ENCODE measurements around the gene ZNF652.

Gene ZNF652

DNA sequence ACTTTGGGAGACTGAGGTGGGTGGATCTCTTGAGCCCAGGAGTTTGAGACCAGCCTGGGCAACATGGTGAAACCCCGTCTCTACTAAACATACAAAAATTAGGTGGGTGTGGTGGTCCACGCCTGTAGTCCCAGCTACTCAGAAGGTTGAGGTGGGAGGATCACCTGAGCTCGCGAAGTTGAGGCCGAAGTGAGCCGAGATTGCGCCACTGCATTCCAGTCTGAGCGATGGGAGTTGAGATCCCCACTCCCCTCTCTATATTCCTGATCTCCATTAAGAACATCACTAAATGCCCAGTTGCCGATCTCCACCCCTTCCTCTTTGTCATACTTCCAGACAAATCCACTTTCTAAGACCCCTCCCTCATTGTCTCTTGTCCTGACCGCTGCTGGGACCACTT, 24.3 kb upstream of the ZNF652 start:
- H3K9me2 ChIP-seq (ENCODE audit: low read depth, low read length) = no peaks in the 10 kb centered on the region
- no peak overlapping the region for H2AFZ ChIP-seq (ENCODE audit: low read length)
- H3K27ac ChIP-seq (ENCODE audit: low read depth, low read length, poor library complexity, severe bottlenecking) = no peak overlapping the region
- H3K36me3 ChIP-seq (ENCODE audit: insufficient read depth, low read length) = no peaks in the 10 kb centered on the region
- no peaks in the 10 kb centered on the region for H3K27me3 ChIP-seq (ENCODE audit: insufficient read depth, low read length)
- H3K9me3 ChIP-seq (ENCODE audit: low read length) = no peaks in the 10 kb centered on the region
- TF ChIP-seq CTCF (IDR thresholded peaks at IDR 0.05; ENCODE audit: low read length) (no peak), EZH2 (IDR thresholded peaks at IDR 0.05; ENCODE audit: borderline replicate concordance, low read length) (no peak)
- peaks cover 40% of the 10 kb centered on the region for H3K4me1 ChIP-seq (ENCODE audit: insufficient read depth, low read length, severe bottlenecking)
- H3K9ac ChIP-seq (ENCODE audit: low read length) = no peak overlapping the region
- H3K79me2 ChIP-seq (ENCODE audit: insufficient read depth, low read length) = no peaks in the 10 kb centered on the region
- no peaks in the 10 kb centered on the region for H4K20me1 ChIP-seq (ENCODE audit: insufficient read depth, low read length)
- H3K4me2 ChIP-seq (ENCODE audit: low read length) = no peak overlapping the region
- no peak overlapping the region for H3K4me3 ChIP-seq (ENCODE audit: low read depth, low read length, poor library complexity, severe bottlenecking)
- no peaks in the 10 kb centered on the region for H3F3A ChIP-seq (ENCODE audit: insufficient read depth, low read length)

DNA sequence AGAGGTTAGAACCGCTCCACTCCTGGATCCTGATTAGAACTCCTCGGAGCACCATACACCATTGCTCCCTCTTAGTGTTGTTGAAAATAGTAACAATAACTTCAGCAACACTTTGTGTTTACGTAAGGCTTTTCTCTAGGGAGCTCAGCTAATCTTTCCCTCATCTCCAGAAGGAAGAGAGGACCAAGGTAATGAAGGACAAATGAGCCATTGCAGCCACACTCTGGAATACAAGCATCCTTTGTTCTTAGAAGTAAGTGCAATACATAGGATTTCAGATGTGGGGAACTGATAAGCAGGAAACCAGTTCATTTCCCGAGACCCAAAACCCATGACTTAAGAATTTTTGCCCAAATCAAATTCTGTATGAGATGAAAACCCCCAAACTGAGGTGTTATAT, 22.9 kb upstream of the ZNF652 start:
- no peak overlapping the region for H2AFZ ChIP-seq (ENCODE audit: low read length)
- no peaks in the 10 kb centered on the region; the same call in 1 of the 2 replicates for H3K36me3 ChIP-seq (ENCODE audit: insufficient read depth, low read length)
- H3K9ac ChIP-seq (ENCODE audit: low read length) = no peak overlapping the region
- H3F3A ChIP-seq (ENCODE audit: insufficient read depth, low read length) = no peaks in the 10 kb centered on the region
- no peaks in the 10 kb centered on the region for H4K20me1 ChIP-seq (ENCODE audit: insufficient read depth, low read length)
- H3K27me3 ChIP-seq (ENCODE audit: insufficient read depth, low read length) = no peaks in the 10 kb centered on the region
- H3K4me1 ChIP-seq (ENCODE audit: insufficient read depth, low read length, severe bottlenecking) = peaks cover 26% of the 10 kb centered on the region
- no peak for TF ChIP-seq CTCF (IDR thresholded peaks at IDR 0.05; ENCODE audit: low read length)
- no peak for TF ChIP-seq EZH2 (IDR thresholded peaks at IDR 0.05; ENCODE audit: borderline replicate concordance, low read length)
- no peaks in the 10 kb centered on the region for H3K79me2 ChIP-seq (ENCODE audit: insufficient read depth, low read length)
- no peaks in the 10 kb centered on the region for H3K9me2 ChIP-seq (ENCODE audit: low read depth, low read length)
- H3K4me2 ChIP-seq (ENCODE audit: low read length) = no peak overlapping the region
- 0 out of 2 replicates have a peak, but pooled peaks cover 2% of the 10 kb centered on the region for H3K9me3 ChIP-seq (ENCODE audit: low read length)
- no peak overlapping the region for H3K4me3 ChIP-seq (ENCODE audit: low read depth, low read length, poor library complexity, severe bottlenecking)
- no peak overlapping the region for H3K27ac ChIP-seq (ENCODE audit: low read depth, low read length, poor library complexity, severe bottlenecking)

GRCh38 chr17:49383060-49383459, 21.0 kb upstream of the ZNF652 start:
- Histone ChIP-seq H3K36me3 (ENCODE audit: insufficient read depth, low read length) (no peaks in the 10 kb centered on the region; the same call in 1 of the 2 replicates), H3K27ac (ENCODE audit: low read depth, low read length, poor library complexity, severe bottlenecking) (no peak overlapping the region), H4K20me1 (ENCODE audit: insufficient read depth, low read length) (no peaks in the 10 kb centered on the region), H3K9me2 (ENCODE audit: low read depth, low read length) (no peaks in the 10 kb centered on the region), H2AFZ (ENCODE audit: low read length) (no peak overlapping the region), H3F3A (ENCODE audit: insufficient read depth, low read length) (no peaks in the 10 kb centered on the region), H3K4me1 (ENCODE audit: insufficient read depth, low read length, severe bottlenecking) (peaks cover 8% of the 10 kb centered on the region), H3K27me3 (ENCODE audit: insufficient read depth, low read length) (no peaks in the 10 kb centered on the region; the same call in 1 of the 2 replicates), H3K79me2 (ENCODE audit: insufficient read depth, low read length) (no peaks in the 10 kb centered on the region), H3K9ac (ENCODE audit: low read length) (no peak overlapping the region), H3K9me3 (ENCODE audit: low read length) (peaks cover 13% of the 10 kb centered on the region), H3K4me3 (ENCODE audit: low read depth, low read length, poor library complexity, severe bottlenecking) (no peak overlapping the region), H3K4me2 (ENCODE audit: low read length) (no peak overlapping the region)
- TF ChIP-seq CTCF (IDR thresholded peaks at IDR 0.05; ENCODE audit: low read length) = no peak
- no peak for TF ChIP-seq EZH2 (IDR thresholded peaks at IDR 0.05; ENCODE audit: borderline replicate concordance, low read length)

All from OCI-LY1 (cell line).